Measurements from ENCODE around the gene TESMIN. TPM values are rescaled to one million over a fixed set of nuclear protein-coding genes. Genes with fewer than 3 reads are reported as not detected.
A peak's percentile ranks its signal among the peaks of the same experiment; 100 is the strongest.

The TESMIN gene
- 10.0 TPM for polyA plus RNA-seq
- long read RNA-seq, donor 1 = 0 reads
- long read RNA-seq, donor 2, partial matches to known transcripts = 0 of 1 reads
- long read RNA-seq, donor 2, other reads (novel, unspliced or antisense) = 0 of 1 reads
- long read RNA-seq, donor 3 = 0 reads
- long read RNA-seq, donor 4 = 0 reads
- long read RNA-seq, donor 5 = 0 reads
- long read RNA-seq, donor 6 = 0 reads
- long read RNA-seq, donor 7 = 0 reads
- long read RNA-seq, donor 8 = 0 reads
- long read RNA-seq, donor 9, partial matches to known transcripts = 0 of 1 reads
- long read RNA-seq, donor 9, other reads (novel, unspliced or antisense) = 0 of 1 reads
- long read RNA-seq, donor 10, partial matches to known transcripts = 0 of 3 reads
- long read RNA-seq, donor 10, other reads (novel, unspliced or antisense) = 0 of 3 reads
- long read RNA-seq, donor 11 = 0 reads

- H3K4me3 ChIP-seq (ENCODE audit: low read length) = no peak within 1 kb of the TSS
- peaks cover 8% of the 10 kb centered on the region for H3K36me3 ChIP-seq (ENCODE audit: control insufficient read depth, insufficient read depth, low read length)
- H3K27ac ChIP-seq (ENCODE audit: low read length) = no peak within 1 kb of the TSS
- H3K4me1 ChIP-seq (ENCODE audit: control insufficient read depth, insufficient read depth, low read length) = no peaks in the 10 kb centered on the region
- DNase-seq = peak; percentile 81 to 87
- WGBS (ENCODE audit: insufficient coverage, low lambda C conversion rate) = no CpG with 5 or more reads among the region's 42 CpGs
- H3K9me3 ChIP-seq (ENCODE audit: control insufficient read depth, low read depth, low read length) = peaks cover 4% of the 10 kb centered on the region
- no peaks in the 10 kb centered on the region for H3K27me3 ChIP-seq (ENCODE audit: control insufficient read depth, insufficient read depth, low read length)
Measured at GRCh38 chr11:68751331-68751856, at the start of gene TESMIN. TESMIN (minus strand) TSS chr11:68751520; CDS start chr11:68750660, 860 bp downstream.

- no peaks in the 10 kb centered on the region for H3K27me3 ChIP-seq (ENCODE audit: control insufficient read depth, insufficient read depth, low read length)
- no peaks in the 10 kb centered on the region for H3K4me1 ChIP-seq (ENCODE audit: control insufficient read depth, insufficient read depth, low read length)
- no peak overlapping the region for H3K27ac ChIP-seq (ENCODE audit: low read length)
- H3K36me3 ChIP-seq (ENCODE audit: control insufficient read depth, insufficient read depth, low read length) = peaks cover 57% of the 10 kb centered on the region
- WGBS (ENCODE audit: insufficient coverage, low lambda C conversion rate) = no CpG with 5 or more reads among the region's 23 CpGs
- no peaks in the 10 kb centered on the region for H3K9me3 ChIP-seq (ENCODE audit: control insufficient read depth, low read depth, low read length)
- DNase-seq = no peak
- H3K4me3 ChIP-seq (ENCODE audit: low read length) = no peak overlapping the region
Measured at GRCh38 chr11:68798221-68798813, 47.0 kb upstream of the TESMIN start.

- no CpG with 5 or more reads among the region's 19 CpGs for WGBS (ENCODE audit: insufficient coverage, low lambda C conversion rate)
- Histone ChIP-seq H3K9me3 (ENCODE audit: control insufficient read depth, low read depth, low read length) (no peaks in the 10 kb centered on the region), H3K27me3 (ENCODE audit: control insufficient read depth, insufficient read depth, low read length) (no peaks in the 10 kb centered on the region), H3K27ac (ENCODE audit: low read length) (no peak overlapping the region), H3K4me1 (ENCODE audit: control insufficient read depth, insufficient read depth, low read length) (no peaks in the 10 kb centered on the region), H3K4me3 (ENCODE audit: low read length) (no peak overlapping the region), H3K36me3 (ENCODE audit: control insufficient read depth, insufficient read depth, low read length) (peaks cover 62% of the 10 kb centered on the region)
- no peak for DNase-seq
Measured at GRCh38 chr11:68796801-68797200, 45.5 kb upstream of the TESMIN start.

- no CpG with 5 or more reads among the region's 18 CpGs for WGBS (ENCODE audit: insufficient coverage, low lambda C conversion rate)
- H3K4me3 ChIP-seq (ENCODE audit: low read length) = no peak overlapping the region
- no peaks in the 10 kb centered on the region for H3K9me3 ChIP-seq (ENCODE audit: control insufficient read depth, low read depth, low read length)
Measured at GRCh38 chr11:68792400-68792966, 41.2 kb upstream of the TESMIN start.

GRCh38 chr11:68784653-68785052, 33.3 kb upstream of the TESMIN start:
- Histone ChIP-seq H3K27ac (ENCODE audit: low read length) (no peak overlapping the region), H3K9me3 (ENCODE audit: control insufficient read depth, low read depth, low read length) (no peaks in the 10 kb centered on the region), H3K36me3 (ENCODE audit: control insufficient read depth, insufficient read depth, low read length) (peaks cover 46% of the 10 kb centered on the region), H3K27me3 (ENCODE audit: control insufficient read depth, insufficient read depth, low read length) (no peaks in the 10 kb centered on the region), H3K4me1 (ENCODE audit: control insufficient read depth, insufficient read depth, low read length) (peaks cover 2% of the 10 kb centered on the region), H3K4me3 (ENCODE audit: low read length) (no peak overlapping the region)
- WGBS (ENCODE audit: insufficient coverage, low lambda C conversion rate) = no CpG with 5 or more reads among the region's 16 CpGs
- no peak for DNase-seq

More at GRCh38 chr11:68792400-68792966, 41.2 kb upstream of the TESMIN start:
- H3K27ac ChIP-seq (ENCODE audit: low read length) = no peak overlapping the region
- H3K27me3 ChIP-seq (ENCODE audit: control insufficient read depth, insufficient read depth, low read length) = no peaks in the 10 kb centered on the region
- peaks cover 43% of the 10 kb centered on the region for H3K36me3 ChIP-seq (ENCODE audit: control insufficient read depth, insufficient read depth, low read length)
- H3K4me1 ChIP-seq (ENCODE audit: control insufficient read depth, insufficient read depth, low read length) = no peaks in the 10 kb centered on the region
- DNase-seq = no peak

- Histone ChIP-seq H3K4me3 (ENCODE audit: low read length) (no peak overlapping the region), H3K27me3 (ENCODE audit: control insufficient read depth, insufficient read depth, low read length) (no peaks in the 10 kb centered on the region)
Measured at GRCh38 chr11:68783216-68783821, 32.0 kb upstream of the TESMIN start.

GRCh38 chr11:68782711-68783110, 31.4 kb upstream of the TESMIN start:
- no peak overlapping the region for H3K27ac ChIP-seq (ENCODE audit: low read length)
- peaks cover 2% of the 10 kb centered on the region for H3K4me1 ChIP-seq (ENCODE audit: control insufficient read depth, insufficient read depth, low read length)
- H3K4me3 ChIP-seq (ENCODE audit: low read length) = no peak overlapping the region
- H3K36me3 ChIP-seq (ENCODE audit: control insufficient read depth, insufficient read depth, low read length) = peaks cover 57% of the 10 kb centered on the region
- H3K27me3 ChIP-seq (ENCODE audit: control insufficient read depth, insufficient read depth, low read length) = no peaks in the 10 kb centered on the region
- no peaks in the 10 kb centered on the region for H3K9me3 ChIP-seq (ENCODE audit: control insufficient read depth, low read depth, low read length)
- WGBS (ENCODE audit: insufficient coverage, low lambda C conversion rate) = no CpG with 5 or more reads among the region's 26 CpGs
- no peak for DNase-seq

More at GRCh38 chr11:68783216-68783821, 32.0 kb upstream of the TESMIN start:
- WGBS (ENCODE audit: insufficient coverage, low lambda C conversion rate) = no CpG with 5 or more reads among the region's 16 CpGs
- Histone ChIP-seq H3K27ac (ENCODE audit: low read length) (no peak overlapping the region), H3K9me3 (ENCODE audit: control insufficient read depth, low read depth, low read length) (no peaks in the 10 kb centered on the region), H3K36me3 (ENCODE audit: control insufficient read depth, insufficient read depth, low read length) (peaks cover 52% of the 10 kb centered on the region), H3K4me1 (ENCODE audit: control insufficient read depth, insufficient read depth, low read length) (peaks cover 2% of the 10 kb centered on the region)
- no peak for DNase-seq

- no CpG with 5 or more reads among the region's 4 CpGs for WGBS (ENCODE audit: insufficient coverage, low lambda C conversion rate)
- H3K9me3 ChIP-seq (ENCODE audit: control insufficient read depth, low read depth, low read length) = no peaks in the 10 kb centered on the region
- H3K4me1 ChIP-seq (ENCODE audit: control insufficient read depth, insufficient read depth, low read length) = peaks cover 2% of the 10 kb centered on the region
- peaks cover 70% of the 10 kb centered on the region for H3K36me3 ChIP-seq (ENCODE audit: control insufficient read depth, insufficient read depth, low read length)
- no peak overlapping the region for H3K4me3 ChIP-seq (ENCODE audit: low read length)
- no peak overlapping the region for H3K27ac ChIP-seq (ENCODE audit: low read length)
- DNase-seq = peak; percentile 32 to 57
- no peaks in the 10 kb centered on the region for H3K27me3 ChIP-seq (ENCODE audit: control insufficient read depth, insufficient read depth, low read length)
Measured at GRCh38 chr11:68780829-68781228, 29.5 kb upstream of the TESMIN start.

- peaks cover 82% of the 10 kb centered on the region for H3K36me3 ChIP-seq (ENCODE audit: control insufficient read depth, insufficient read depth, low read length)
- WGBS (ENCODE audit: insufficient coverage, low lambda C conversion rate) = 92% methylated on average over 2 of the region's 7 CpGs
Measured at GRCh38 chr11:68778205-68778604, 26.9 kb upstream of the TESMIN start.

More at GRCh38 chr11:68778205-68778604, 26.9 kb upstream of the TESMIN start:
- no peak overlapping the region for H3K4me3 ChIP-seq (ENCODE audit: low read length)
- peaks cover 2% of the 10 kb centered on the region for H3K4me1 ChIP-seq (ENCODE audit: control insufficient read depth, insufficient read depth, low read length)
- no peaks in the 10 kb centered on the region for H3K27me3 ChIP-seq (ENCODE audit: control insufficient read depth, insufficient read depth, low read length)
- H3K9me3 ChIP-seq (ENCODE audit: control insufficient read depth, low read depth, low read length) = no peaks in the 10 kb centered on the region
- H3K27ac ChIP-seq (ENCODE audit: low read length) = no peak overlapping the region
- no peak for DNase-seq
